NCI-H2227 treated with DMSO at 0.1 percent for 48 hours (cell line): ENCODE results near the gene SYVN1.
A peak's percentile ranks its signal among the peaks of the same experiment; 100 is the strongest.
"Not testable (repeated sequence)": the region's sequence is repeated elsewhere in the genome, so short reads cannot be mapped to it uniquely, and the experiment has no call there.

ENCODE experiments used
- DNase-seq: peaks from one replicate; lab custom pipeline; 2025; lab: John Stamatoyannopoulos, UW

The SYVN1 gene

GRCh38 chr11:65134240-65134951 is at the start of gene SYVN1:
TSS of gene SYVN1 (minus strand) at chr11:65134519. CDS start at chr11:65133601, 918 bp downstream.
- peak; percentile 91 for DNase-seq

- no peak for DNase-seq
Observed at GRCh38 chr11:65183201-65183891, 49.0 kb upstream of the SYVN1 start.

GRCh38 chr11:65182258-65183170 is 48.2 kb upstream of the SYVN1 start:
- no peak for DNase-seq

DNA sequence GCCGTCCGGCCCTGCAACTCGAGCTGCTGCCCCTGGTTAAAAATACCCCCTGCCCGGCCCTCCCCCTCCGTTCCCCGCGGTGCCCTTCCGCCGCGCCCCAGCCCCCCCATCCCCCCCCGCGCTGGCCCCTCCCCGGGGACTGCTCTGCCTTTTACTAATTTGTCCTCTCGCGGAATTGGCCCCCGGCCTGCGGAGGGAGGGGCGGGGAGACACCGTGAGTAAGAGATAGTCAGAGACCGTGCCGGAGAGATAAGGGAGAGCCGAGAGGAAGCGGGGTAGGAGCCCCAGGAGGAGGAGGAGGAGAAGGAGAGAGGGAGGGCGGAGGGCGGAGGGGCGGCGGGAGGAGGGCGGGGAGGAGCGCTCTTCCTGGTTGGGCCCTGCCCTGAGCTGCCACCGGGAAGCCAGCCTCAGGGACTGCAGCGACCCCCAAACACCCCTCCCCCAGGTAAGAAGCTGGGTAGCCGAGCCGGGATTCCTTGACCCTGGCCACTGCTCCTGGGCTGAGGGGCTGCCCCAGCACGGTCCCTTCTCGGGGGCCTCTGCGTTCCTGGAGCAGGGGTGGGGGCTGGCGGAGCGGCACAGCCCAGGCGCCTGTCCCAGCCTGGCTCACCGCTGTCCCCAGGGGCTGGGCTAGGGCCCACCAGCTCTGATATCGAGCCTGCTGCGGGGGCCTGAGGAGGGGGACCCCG is 47.4 kb upstream of the SYVN1 start, which contains the start of gene CAPN1:
CAPN1 (plus strand) TSS at position 360 of the 689 bp plus-strand sequence. CDS start 774 bp downstream, outside the sequence.
- DNase-seq = peak; percentile 67

GRCh38 chr11:65180877-65181568 is 46.7 kb upstream of the SYVN1 start:
- DNase-seq = peak; percentile 64

DNA sequence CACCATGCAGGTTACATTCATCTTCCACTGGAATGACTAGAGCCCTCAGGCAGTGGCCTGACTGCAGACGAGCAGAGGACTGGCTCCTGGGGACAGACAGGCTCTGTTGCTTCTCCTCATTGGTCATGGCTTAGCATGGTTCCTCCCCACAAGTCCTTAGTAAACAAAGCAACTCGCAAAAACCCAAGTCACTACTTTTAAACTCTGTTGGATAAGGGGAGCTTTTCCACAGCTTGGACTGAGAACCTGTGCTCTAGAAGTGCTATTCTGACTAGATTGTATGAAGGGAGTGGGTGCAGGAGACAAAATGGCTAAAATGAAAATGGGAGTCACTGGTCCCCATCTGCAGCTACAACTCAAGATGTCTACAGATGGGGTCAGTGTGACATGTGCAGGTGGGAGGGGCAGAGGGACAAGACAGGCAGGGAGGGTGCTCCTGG is 40.3 kb upstream of the SYVN1 start:
- DNase-seq = not testable (repeated sequence)

- DNase-seq = no peak
Observed at GRCh38 chr11:65172600-65172999, 38.3 kb upstream of the SYVN1 start.

- no peak for DNase-seq
Observed at GRCh38 chr11:65170058-65170534, 35.8 kb upstream of the SYVN1 start, which contains the start of gene SPDYC. TSS of gene SPDYC (plus strand) at chr11:65170233. CDS start at chr11:65171358, 1,125 bp downstream.

DNA sequence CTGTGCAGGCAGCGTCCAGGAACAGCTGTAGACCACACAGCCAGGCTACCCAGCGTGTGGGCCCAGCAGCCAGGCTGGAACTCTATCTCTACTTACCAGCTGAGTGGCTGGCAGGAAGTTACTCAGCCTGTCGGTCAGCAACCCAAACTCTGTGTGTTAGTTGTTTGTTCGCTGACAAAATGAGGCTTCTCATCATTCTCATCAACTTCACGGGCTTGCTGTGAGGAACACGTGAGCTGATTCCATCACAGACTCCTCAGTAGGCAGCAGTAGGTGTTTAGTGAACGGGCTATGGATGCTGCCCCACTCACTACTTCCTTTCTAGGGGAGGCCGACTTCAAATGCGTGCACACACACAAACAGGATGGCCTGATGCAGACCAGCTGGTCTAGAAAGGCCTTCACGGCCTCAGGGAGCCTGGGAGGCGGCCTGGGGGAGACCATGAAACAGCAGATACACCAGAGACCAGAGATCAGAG is 34.9 kb upstream of the SYVN1 start:
- DNase-seq = no peak

DNA sequence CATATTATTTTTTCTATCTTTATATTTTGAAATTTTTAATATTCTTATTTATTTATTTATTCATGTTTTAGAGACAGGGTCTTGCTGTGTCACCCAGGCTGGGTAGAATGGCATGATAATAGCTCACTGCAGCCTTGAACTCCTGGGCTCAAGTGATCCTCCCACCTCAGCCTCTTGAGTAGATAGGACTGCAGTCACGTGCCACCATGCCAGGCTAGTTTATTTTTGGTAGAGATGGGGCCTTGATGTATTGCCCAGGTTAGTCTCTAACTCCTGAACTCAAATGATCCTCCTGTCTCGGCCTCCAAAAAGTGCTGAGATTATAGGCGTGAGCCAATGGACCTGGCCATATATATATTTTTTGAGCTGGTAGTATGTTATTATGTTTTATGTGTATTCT is 33.3 kb upstream of the SYVN1 start:
- DNase-seq = no peak

DNA sequence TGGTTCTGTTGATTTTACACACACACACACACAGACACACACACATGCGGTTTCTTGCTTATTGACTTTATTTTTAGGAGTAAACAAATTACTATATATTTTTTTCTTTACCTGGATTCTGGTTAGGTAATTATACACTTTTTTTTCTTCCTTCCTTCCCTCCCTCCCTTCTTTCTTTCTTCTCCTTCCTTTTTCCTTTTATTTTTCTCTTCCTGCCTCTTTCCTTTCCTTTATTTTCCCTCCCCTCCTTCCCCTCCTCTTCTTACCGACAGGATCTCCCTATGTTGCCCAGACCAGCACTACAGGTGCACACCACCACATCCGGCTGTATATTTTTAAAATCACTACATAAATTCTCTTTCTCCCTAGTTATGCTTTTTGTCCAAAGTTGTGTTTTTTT is 32.6 kb upstream of the SYVN1 start:
- DNase-seq = no peak

DNA sequence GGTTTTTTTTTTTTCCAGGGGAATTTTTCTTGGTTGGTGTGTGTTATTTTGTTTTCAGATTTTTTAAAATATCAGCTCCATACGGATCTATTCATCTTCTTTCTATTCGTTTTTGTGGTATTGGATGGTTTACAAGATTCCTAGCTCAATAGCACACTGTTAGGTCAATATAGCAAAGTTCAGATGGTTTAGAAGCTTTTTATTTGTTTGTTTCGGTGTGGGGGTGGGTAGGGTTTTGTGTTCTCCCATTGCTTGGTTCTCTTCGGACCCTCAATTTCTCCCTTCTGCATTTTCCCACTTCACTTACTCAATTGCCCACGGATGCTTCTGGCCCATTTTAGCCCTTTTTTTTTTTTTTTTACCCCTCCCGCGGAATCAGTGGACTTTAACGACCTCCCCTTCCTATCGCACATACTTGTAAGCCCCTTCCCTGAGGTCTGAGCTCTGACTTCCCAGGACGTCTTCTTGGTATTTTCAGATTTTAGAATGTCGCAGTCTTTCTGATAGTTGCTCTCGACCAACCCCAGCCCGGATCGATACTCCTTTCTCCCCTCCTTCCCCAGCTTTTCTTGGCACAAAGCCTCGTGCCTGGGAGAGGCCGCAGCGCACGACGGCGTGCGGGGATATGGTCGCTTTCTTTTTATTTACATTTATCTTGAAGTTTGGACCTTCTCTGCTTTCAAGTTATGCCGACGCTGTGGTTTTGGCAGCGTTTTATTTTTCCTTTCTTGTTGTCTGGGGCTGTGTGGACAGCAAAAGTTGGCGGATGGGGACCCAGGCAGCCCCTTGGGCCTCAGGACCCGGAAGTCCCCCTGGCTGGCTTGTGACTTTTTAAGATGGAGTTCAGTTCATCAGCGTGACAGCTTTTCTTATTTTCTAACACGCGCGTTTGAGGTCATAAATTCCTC is 31.3 kb upstream of the SYVN1 start:
- no peak for DNase-seq

DNA sequence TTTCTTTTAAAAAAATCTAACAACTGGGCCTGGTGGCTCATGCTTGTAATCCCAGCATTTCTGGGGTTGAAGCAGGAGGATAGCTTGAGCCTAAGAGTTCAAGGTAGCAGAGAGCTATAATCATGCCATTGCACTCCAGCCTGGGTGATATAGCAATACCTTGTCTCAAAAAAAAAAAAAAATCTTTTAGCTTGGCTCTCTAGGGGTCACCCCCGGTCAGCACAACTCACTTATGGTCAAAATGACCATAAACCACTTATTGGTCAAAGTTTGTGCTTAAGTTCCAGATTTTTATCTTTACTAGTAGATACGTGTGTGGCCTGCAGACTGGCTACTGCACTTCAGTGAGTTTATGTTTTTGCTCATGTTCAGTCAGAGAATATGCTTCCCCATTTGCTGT is 29.4 kb upstream of the SYVN1 start:
- no peak for DNase-seq

DNA sequence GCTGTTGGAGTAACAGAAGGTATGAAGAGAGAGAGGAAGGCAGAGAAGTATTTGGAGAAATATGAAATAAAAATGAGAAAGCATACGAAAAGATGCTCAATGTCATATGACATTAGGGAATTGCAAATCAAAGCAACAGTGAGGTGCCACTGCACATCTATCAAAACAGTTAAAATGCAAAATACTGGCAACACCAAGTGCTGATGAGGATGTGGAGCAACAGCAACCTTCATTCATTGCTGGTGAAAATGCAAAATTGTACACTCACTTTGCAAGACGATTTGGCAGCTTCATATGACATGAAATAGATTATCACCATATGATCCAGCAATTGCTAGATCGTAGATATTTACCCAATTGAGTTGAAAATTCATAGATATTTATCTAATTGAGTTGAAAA is 26.3 kb upstream of the SYVN1 start:
- no peak for DNase-seq

GRCh38 chr11:65159012-65159411 is 24.7 kb upstream of the SYVN1 start:
- no peak for DNase-seq

DNA sequence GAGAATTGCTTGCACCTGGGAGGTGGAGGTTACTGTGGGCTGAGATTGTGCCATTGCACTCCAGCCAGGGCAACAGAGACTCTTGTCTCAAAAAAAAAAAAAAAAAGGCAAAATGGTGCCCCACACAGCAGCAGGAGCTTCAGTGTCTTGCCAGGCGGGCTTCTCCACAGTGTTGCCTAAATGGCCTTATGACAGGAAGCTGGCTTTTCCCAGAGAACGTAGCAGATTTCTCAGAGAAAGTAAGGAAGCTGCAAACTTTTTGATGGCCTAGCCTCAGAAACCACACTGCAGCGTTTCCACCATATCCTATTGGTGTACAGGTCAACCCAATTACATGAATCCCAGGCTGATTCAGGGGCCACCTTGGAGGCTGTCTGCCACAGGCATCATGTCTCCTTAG is 23.0 kb upstream of the SYVN1 start:
- no peak for DNase-seq

DNA sequence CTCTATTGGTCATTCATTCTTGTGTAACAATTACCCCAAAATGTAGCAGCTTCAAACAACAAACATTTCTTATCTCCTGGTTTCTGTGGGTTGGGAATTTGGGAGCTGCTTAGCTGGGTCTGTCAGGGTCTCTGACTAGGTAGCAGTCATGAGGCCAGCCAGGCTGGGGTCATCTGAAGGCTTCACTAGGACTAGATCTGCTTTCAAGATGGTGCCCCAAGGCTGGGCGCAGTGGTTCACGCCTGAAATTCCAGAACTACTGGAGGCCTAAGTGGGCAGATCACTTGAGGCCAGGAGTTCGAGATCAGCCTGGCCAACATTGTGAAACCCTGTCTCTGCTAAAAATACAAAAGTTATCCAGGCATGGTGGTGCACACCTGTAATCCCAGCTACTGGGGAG is 22.6 kb upstream of the SYVN1 start:
- DNase-seq = no peak

GRCh38 chr11:65156256-65156655 is 21.9 kb upstream of the SYVN1 start:
- DNase-seq = no peak

GRCh38 chr11:65152122-65152521 is 17.8 kb upstream of the SYVN1 start:
- DNase-seq = no peak
